Pons (tissue), 1 donor: ENCODE measurements around the gene SNTG2.
"Not testable (repeated sequence)": the region's sequence is repeated elsewhere in the genome, so short reads cannot be mapped to it uniquely, and the experiment has no call there.

ENCODE experiments used
- DNase-seq: peaks from one replicate; pipeline ENCODE4 v3.0.0-alpha.2; 2016; ENCODE audit warnings: low spot score

SNTG2 gene

DNA sequence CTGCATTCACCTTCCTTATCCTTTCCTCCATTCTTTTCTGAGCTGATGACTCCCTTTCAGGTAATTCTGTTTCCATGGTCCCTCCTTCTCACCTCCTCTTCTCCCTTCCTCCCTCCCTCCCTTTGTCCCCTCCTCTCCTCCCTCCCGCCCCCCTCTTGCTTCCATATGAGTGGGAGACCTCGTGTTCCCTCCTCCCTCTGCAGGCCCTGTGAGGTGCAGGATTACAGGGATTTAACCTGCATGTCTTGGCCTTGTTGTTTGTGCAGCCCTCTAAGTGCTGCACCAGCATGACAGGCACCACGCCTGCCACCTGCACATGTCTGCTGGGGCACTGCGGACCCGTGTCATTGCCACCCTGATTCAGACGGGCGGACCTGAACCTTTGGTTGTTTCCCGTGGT is 103.1 kb downstream of the SNTG2 start:
- no peak for DNase-seq

DNA sequence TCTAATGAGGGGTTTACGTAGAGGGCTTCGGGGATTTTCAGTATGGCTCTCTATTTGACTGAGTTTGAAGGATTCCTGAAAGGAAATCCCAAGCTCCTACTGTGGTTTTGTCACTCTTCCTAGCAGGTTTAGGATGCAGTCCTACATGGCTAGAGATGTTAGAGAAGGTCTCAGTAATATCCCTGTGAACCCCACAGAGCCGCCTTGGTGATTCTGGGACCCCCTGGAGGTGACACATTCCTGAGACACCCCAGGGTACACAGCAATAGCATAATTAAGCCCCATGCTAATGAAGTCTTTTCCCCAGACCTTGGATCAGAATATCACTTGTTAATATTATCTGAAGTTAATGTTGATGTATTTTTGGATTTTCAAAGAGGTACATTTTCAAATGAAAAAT is 103.8 kb downstream of the SNTG2 start:
- no peak for DNase-seq

DNA sequence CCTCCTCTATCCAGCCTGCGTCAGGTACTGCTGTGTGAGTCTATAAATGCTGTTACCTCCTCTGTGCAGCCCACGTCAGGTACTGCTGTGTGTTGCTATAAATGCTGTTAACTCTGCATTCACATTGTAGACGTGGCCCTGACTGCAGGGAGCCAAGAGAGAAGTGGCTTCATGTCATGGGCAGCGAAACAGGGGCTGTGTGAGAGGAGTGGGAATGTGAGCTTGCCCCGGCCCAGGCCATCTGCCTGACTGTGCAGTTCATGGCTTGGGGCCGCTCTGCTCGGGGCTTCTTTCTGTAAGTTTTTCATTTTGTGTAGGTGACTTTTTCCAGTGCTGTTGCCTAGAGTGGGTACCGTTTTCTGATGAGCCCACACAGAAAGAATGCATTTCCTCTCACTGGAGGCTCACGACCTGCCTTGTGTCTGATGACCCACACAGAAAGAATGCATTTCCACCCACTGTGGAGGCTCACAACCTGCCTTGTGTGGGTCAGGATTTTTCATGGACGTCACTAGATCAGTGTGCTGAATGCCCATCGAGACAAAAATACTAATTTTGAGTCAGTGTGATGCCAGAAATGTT is 104.5 kb downstream of the SNTG2 start:
- no peak for DNase-seq

DNA sequence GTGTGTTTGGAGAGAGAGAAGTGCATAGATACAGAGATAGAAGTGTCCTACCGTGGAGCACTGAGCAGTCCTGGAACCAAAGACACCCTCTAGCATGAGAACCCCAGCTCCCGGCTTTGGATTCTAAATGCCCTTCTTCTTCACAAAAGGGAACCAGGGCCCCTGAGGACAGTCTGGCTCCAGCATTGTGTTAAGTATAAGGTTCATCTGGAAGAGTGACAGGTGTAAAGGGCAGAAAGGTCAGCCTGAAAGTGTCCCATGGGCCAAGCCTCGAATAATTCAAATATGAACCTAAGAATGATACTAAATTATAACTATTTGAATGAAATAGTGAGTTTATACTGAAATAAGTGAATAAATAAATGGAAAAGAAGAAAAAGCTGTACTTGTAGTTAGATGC is 109.7 kb downstream of the SNTG2 start:
- no peak for DNase-seq

DNA sequence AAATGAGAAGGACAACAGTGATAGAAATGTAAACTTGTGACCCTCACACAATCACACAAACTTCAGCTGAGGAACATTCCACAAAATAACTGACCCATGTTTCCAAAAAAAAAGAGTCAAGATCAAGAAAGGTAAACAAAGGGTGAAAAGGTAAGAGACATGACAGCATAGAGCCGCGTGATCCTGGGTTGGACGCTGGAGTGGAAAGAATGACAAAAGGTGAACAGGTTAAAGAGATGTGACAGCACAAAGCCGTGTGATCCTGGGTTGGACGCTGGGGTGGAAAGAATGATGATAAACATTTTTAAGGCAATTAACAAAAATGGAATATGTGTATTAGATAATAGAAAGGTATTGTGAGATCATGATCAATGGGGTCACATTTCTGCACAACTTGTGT is 110.3 kb downstream of the SNTG2 start:
- DNase-seq = no peak

DNA sequence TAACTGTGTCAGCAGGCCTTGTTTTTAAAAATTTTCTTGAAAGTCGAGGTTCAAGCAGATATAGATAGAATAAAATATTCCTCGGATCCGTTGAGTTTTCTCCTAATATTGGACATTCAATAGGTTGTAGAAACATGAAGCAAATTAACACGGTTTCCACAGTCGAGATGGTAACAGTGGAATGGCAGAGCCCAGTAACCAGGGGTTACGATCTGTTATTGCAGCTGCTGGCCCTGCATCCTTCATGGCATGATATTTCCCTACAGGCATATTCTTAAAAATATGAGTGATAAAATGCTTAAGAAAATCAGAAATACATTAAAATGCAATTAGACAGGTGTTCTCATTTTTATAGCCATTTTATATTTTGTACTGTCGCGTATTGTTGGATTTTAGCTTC is 117.6 kb downstream of the SNTG2 start:
- no peak for DNase-seq

DNA sequence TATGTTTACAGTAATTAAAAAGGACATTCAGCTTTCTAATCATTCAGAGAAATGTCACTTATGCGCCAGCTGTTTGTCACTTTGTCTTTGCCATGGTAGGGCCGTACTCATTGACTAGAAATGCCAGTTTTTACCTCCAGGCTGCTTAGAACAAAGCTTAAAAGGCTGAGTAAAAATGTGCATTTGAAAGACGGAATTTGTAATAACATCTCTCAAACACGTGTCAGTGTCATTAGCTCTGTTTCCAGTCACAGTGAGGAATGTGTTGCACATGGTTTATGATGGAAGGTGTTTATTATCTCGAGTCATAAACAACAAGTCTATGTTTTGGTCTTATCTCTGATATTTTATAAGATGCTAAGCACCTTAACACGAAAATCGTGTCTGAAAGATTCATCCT is 118.2 kb downstream of the SNTG2 start:
- no peak for DNase-seq

DNA sequence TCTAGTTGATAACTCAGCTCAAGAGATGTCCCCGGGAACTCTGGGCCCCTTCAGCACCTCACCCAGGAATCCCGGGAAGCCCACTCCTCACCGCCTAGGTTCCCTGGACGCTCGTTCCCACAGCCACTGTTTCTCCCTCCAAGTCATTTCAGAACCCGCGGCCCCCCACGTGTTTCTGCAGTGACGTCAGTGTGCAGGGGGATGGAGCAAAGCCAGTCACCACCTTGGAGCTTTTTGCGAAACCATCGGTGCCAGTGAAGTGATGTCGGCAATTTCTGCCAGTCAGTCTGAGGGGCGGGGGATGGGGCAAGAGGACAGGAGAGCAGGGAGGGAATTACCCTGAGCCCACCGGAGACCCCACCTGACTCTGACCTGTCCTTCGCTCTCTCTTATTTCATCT is 119.2 kb downstream of the SNTG2 start:
- DNase-seq = no peak

DNA sequence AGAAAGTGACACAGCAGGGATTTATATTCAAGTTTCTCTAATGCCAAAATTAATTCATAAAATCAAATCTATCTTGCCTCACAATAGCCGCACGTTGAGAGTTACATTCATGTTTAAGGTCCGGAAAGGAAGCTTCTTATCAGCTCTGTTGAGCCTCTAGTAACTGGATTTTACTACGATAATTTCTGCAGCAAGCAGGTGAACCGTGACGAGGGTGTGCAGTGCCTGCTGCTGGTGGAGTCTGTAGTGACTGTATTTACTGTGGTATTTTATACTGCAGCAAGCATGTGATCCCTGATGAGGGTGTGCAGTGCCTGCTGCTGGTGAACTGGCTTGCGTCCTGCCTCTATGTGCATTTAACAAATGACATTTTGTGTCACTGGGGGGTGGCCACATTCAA is 120.0 kb downstream of the SNTG2 start:
- DNase-seq = no peak

DNA sequence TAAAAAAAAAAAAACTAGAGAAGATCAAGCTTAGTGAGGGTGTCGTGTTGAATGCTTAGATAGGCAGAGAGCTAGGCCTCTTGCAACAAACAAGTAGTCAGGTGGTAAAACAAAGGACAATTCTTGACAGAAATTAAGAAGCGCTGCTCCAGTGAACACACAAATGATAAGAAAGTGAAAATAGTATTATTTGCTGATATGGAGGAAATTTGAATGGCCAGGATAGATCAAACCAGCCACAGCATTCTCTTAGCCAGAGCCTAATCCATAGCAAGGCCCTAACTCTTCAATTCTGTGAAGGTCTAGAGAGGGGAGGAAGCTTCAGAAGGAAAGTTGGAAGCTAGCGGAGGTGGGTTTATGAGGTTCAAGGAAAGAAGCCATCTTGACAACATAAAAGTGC is 121.0 kb downstream of the SNTG2 start:
- DNase-seq = no peak

DNA sequence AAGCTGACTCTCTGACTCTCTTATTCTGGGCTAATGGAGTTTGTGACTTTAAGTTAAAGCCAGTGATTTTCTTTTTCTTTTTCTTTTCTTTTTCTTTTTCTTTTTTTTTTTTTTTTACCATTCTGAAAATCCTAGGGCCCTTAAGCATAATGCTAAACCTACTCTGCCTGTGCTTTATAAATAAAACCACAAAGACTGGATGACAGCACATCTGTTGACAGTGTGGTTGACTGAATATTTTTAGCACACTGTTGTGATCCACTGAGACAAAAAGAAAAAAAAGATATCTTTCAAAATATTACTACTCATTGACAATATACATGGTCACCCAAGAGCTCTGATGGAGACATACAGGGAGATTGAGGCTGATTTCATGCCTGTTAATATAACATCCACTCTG is 121.6 kb downstream of the SNTG2 start:
- DNase-seq = no peak

DNA sequence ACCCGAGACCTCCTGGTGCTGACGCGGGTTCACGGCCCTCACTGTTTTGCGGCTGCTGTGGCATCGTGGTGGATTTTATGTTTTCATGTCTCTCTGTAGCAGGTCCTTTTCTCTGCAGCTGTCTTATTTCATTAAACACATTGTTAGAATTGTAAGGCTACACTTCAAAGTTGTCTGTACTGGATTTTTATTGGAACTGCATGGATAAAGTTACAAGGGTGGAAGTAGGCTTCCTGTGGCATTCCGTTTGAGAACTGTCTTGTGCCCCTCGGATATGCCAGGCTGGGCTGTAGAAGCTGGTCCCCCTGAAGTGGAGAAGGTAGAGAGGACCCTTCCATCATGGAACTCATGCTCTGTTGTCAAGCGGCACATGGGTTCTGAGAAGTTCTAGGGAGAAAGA is 127.3 kb downstream of the SNTG2 start:
- no peak for DNase-seq

DNA sequence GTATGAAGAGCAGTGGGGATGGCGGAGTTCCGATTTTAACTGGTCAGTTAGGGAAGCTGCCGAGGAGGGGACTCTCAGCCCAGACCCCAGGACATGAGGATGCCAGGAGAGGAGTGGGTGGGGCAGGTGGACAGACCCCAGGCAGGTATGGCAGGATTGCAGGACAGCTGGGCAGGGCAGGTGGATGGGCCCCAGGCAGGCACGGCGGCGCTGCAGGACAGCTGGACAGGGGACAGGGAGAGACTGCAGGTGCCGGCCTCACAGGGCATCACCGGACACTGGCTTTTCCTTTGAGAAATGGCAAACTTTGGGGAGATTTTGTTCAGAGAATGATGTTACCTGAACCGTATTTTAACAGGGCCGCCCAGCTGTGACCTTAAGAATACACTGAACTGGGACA is 127.7 kb downstream of the SNTG2 start:
- no peak for DNase-seq

DNA sequence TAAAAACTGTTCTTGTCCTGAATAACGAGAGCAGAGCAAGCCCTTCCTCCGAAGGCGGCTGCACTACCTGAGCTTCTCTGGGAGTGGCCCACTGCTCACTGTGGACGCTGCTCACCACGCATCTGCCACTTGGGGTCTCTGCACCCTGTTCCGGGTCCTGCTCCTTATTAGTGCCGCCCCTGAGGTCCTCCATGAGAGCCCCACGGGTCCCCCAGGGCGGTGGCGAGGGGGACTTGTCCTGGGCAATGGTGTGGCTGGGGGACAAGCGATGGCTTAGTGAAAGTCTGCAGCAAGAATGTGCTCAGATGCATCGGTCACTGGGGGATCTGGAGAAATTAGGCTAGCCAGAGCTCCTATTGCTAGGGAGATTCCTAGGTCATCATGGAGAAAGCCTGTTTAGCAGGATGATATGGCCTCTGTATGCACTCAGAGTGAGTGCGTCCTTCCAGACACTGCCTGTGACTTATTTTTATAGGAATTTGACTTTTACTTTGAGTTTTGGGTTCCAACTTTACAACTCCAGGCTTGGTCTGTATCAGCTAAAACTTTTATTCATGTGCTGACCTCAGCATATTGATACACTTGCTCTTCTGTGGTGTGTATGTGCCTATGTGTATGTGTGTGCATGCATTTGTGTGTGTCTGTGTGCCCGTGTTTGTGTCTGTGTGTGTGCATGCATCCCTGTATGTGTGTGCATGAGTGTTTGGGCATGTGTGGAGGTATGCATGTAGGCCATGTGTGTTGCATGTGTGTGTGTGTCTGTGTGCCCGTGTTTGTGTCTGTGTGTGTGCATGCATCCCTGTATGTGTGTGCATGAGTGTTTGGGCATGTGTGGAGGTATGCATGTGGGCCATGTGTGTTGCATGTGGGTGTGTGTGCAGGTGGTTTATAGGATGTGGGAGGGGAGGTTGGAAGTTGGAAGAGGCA is 129.5 kb downstream of the SNTG2 start:
- no peak for DNase-seq

DNA sequence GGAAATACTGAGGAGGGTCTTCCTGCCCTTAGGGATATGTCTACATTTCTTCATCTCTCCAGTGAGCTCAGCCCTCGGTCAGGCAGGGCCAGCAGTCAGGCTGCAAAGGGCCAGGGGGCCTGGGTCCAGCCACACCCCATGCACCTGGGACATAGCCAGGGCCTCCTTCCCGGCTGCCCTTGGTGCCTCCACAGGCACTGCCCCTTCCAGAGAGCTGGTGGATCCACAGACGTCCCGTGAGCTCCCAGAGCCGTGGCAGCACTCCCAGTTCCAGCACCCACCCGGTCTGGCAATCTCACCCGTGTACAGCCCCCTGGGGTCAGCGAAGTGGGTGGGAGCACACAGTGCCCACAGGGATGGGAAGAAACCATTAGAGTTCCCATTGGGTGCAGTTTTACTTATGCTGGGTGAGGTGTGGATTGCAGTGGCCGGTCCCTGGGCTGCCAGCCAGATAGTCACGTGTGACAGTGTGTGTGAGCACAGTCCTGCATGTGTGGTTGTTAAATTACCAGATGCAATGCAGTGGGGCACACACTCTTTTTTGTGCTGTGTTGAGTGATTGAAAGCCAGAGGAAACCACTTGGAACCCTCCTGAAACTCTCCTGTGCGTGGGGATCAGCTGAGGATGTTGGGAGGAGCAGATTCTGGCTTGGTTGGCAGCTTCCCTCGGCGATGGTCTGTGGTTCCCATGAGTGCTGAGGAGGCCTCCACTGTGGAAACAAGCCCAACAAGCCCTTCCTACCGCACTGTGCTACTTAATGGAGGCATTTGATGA is 131.0 kb downstream of the SNTG2 start:
- no peak for DNase-seq

DNA sequence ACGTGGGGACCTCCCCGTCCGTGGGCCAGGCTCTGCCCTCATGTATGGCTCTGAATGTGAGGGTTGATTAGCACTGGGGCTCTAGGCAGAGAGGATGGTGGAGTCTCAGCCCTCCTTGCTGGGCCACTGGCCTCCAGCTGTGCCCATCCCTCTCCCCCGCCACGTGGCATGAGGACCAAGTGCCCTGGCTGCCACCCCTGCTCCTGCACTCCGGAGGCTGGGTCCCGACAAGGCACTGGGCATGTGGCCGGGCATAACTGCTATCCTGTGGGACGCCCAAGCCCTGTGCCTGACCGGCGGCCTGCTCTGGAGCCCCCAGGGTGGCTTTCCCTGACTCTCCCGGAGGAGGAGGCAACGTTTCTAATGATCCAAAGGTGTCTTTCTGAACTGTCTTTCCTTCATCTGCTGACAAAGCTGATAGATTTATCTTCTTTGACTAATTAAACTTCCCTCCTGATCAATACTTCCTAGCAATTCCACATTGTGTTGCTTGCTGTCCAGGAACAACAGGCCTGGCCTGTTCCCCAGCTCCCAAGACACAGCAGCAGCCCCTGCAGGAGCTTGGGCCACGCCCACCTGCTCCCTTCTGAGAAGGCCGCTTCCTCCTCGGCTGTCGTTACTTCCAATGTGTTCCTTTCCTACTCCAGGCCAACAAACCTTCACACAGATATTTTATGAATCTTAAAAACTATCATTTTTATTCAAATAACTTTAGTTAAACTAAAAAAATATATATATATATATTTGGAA is 132.0 kb downstream of the SNTG2 start:
- no peak for DNase-seq

DNA sequence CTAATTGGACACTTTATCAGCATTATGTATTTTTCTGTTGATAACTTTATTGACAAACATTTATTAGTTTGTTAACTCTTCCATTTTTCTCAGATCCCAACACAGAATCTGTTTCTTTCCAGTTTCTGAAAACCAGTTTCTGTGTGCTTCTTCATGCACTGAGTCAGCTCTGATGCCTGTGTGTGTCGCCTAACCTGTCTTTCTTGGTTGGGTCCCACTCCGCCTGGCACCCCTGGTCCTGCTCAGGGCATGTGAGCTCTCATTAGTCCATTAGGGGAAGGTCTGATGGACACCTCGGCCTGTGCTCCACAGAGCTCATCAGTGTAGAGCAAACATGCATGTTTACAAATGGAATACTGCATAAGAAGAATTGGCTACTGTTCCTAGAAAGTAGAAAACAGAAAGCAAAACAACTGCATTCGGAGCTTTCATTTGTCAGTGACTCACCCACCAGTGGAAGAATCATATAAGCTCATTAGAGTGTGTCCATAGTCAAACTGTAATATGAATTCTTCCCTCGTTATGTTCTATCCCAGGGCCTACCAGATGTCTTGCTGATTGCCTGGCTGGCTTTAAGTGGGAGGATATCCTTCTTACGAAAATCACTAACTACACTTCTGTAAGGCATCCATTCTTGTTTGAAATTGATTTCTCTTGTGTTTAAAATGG is 137.7 kb downstream of the SNTG2 start:
- DNase-seq = no peak

DNA sequence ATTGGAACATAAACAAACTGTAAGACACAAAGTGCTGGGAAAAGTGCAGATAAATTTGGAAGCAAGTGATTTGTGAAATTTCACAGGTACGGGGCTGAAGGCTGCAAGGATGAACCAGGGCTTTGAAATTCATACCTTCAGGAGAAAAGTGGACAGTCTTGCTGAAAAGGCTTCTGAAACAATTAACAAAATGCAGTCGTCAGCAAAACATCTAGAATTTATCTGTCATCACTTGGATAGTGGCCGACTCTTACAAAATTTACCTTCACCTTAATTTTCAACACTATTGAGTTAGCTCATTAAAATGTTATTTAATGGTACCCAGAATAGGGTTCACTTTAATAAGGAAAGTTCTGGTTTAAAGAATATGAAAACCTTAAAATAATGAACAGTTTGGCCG is 138.3 kb downstream of the SNTG2 start:
- no peak for DNase-seq

DNA sequence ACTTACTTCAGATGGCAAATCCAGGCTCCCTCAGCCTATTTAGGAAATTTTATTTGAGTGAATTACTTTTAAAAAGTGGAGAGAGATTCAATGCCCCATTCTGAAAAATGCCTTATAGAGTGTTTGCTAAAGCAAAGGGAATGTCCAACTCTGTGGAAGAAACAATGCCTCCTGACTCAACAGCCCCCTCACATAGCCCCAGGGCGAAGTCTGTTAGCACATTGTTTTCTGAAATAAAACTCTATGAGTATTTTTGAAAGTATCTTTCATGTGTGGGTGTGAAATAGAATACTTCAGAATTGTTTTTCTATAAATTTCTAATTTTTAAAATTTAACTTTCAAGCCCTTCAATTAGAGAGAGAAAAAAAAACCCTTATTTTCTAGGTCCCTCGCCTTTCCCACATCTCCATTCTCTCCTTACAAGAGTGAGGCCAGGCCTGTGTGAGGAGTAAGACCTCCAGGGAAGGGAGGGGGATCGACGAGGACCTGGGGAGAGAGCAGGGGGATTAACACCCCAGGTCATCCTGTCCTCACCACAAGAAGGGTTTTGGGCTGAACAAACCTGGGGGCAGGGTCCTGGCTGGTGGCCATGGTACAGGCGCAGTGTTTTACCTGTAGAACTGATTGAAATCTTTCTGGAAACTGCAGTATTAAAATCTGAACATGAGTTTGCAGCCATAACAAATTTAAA is 141.4 kb downstream of the SNTG2 start:
- no peak for DNase-seq

DNA sequence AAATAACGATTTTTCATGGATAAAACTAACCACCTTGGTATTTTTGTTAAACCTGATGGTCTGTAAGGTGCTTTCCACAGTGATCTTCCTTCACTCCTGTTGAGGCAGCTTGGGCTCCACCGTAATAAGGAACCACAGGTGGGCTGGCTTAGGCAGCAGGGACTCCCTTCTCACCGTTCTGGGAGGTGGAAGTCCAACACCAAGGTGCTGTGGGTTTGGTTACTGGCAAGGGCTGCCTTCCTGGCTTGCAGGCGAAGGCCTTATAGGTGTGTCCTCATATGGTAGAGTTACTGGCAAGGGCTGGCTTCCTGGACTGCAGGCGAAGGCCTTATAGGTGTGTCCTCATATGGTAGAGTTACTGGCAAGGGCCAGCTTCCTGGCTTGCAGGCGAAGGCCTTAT is 143.0 kb downstream of the SNTG2 start:
- DNase-seq = not testable (repeated sequence)

DNA sequence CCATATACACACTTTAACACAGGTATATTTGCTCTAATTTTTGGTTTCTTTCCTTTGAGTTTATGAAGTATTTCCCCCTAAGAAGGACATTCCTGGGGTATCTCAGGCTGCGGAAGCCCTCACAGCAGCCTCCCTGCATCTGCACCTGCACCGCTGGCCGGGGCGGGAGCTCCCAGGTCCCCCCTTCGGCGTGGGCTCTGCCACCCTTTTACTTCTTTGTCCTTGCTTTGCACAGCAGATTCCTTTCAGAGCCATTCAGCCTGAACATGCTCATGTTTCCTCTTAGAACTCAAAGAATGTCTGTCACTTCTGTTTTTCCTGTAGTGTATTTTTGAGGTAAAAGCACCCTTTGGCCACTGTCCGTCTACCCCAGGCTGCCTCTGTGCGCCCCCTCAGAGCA is 146.5 kb downstream of the SNTG2 start:
- DNase-seq = no peak
